ENCODE measurements around the gene TSPAN31. TPM values are rescaled to one million over a fixed set of nuclear protein-coding genes. Genes with fewer than 3 reads are reported as not detected.
A peak's percentile ranks its signal among the peaks of the same experiment; 100 is the strongest.

The TSPAN31 gene
- total and polyA plus RNA-seq, 8 donors = 10.1 to 46.8 (median 19.4) TPM

GRCh38 chr12:57758552-57759359 lies 13.9 kb downstream of the TSPAN31 start:
- TF ChIP-seq CTCF (IDR thresholded peaks at IDR 0.05) (no peak), POLR2AphosphoS5 (IDR thresholded peaks at IDR 0.05) (no peak), POLR2A (IDR thresholded peaks at IDR 0.05) (no peak), EP300 (IDR thresholded peaks at IDR 0.05) (no peak)
- intact Hi-C loops (cut with DNase I; ENCODE audit: low total_unique reads) = no loop called here
- Histone ChIP-seq H3K36me3 (peaks cover 7 to 20% (median 19%) of the 10 kb centered on the region in 4 donors), H3K4me1 (peaks cover 11 to 25% (median 23%) of the 10 kb centered on the region in 4 donors), H3K27me3 (peaks cover 0 to 33% (median 0%) of the 10 kb centered on the region in 3 donors), H3K9me3 (no peaks in the 10 kb centered on the region), H3K4me3 (no peak overlapping the region), H3K27ac (no peak overlapping the region)
- WGBS, 5 donors = 92 to 93% (median 93%) methylated on average over 21 to 25 of the region's 25 CpGs
- DNase-seq = no peak

- H3K27ac ChIP-seq = no peak overlapping the region
- 30 to 44% (median 33%) methylated on average over 3 of the region's 3 CpGs for WGBS, 5 donors
- TF ChIP-seq POLR2A (IDR thresholded peaks at IDR 0.05) (no peak), CTCF (IDR thresholded peaks at IDR 0.05) (peak in 3 of 7 experiments; percentile 11 to 42 (median 28))
- H3K9me3 ChIP-seq = no peaks in the 10 kb centered on the region
- H3K36me3 ChIP-seq = peaks cover 7 to 20% (median 19%) of the 10 kb centered on the region in 4 donors
- peaks cover 12 to 23% (median 21%) of the 10 kb centered on the region in 4 donors for H3K4me1 ChIP-seq
- intact Hi-C loops (cut with DNase I; ENCODE audit: low total_unique reads) = no loop called here
- DNase-seq = peak in 1 of 2 donors; percentile 71
- H3K27me3 ChIP-seq = peaks cover 0 to 40% (median 6%) of the 10 kb centered on the region in 3 donors
- no peak overlapping the region for H3K4me3 ChIP-seq
These were observed 14.6 kb downstream of the TSPAN31 start for GRCh38 chr12:57759360-57759980.

- no peak for TF ChIP-seq EP300 (IDR thresholded peaks at IDR 0.05)
- no peak for TF ChIP-seq POLR2AphosphoS5 (IDR thresholded peaks at IDR 0.05)
- TF ChIP-seq CTCF (IDR thresholded peaks at IDR 0.05) = no peak
- no peak for TF ChIP-seq POLR2A (IDR thresholded peaks at IDR 0.05)
These were observed 15.6 kb downstream of the TSPAN31 start for GRCh38 chr12:57760347-57760982.

GRCh38 chr12:57761391-57761998 lies 16.7 kb downstream of the TSPAN31 start:
- TF ChIP-seq CTCF (IDR thresholded peaks at IDR 0.05) (no peak), EP300 (IDR thresholded peaks at IDR 0.05) (no peak), POLR2A (IDR thresholded peaks at IDR 0.05) (no peak), POLR2AphosphoS5 (IDR thresholded peaks at IDR 0.05) (no peak)
- DNase-seq = no peak
- WGBS, 5 donors = 86 to 96% (median 94%) methylated on average over 4 of the region's 4 CpGs
- no peaks in the 10 kb centered on the region for H3K9me3 ChIP-seq
- H3K27me3 ChIP-seq = peaks cover 10 to 60% (median 27%) of the 10 kb centered on the region in 3 donors
- peaks cover 24 to 32% (median 29%) of the 10 kb centered on the region in 4 donors for H3K4me1 ChIP-seq
- no peak overlapping the region for H3K4me3 ChIP-seq
- H3K27ac ChIP-seq = no peak overlapping the region
- peaks cover 7 to 20% (median 19%) of the 10 kb centered on the region in 4 donors for H3K36me3 ChIP-seq
- intact Hi-C loops (cut with DNase I; ENCODE audit: low total_unique reads) = no loop called here

More at GRCh38 chr12:57760347-57760982, 15.6 kb downstream of the TSPAN31 start:
- peaks cover 7 to 20% (median 19%) of the 10 kb centered on the region in 4 donors for H3K36me3 ChIP-seq
- peaks cover 7 to 50% (median 16%) of the 10 kb centered on the region in 3 donors for H3K27me3 ChIP-seq
- H3K9me3 ChIP-seq = no peaks in the 10 kb centered on the region
- no peak overlapping the region for H3K4me3 ChIP-seq
- peaks cover 22 to 30% (median 27%) of the 10 kb centered on the region in 4 donors for H3K4me1 ChIP-seq
- 91 to 95% (median 94%) methylated on average over 3 of the region's 3 CpGs for WGBS, 5 donors
- no peak for DNase-seq
- intact Hi-C loops (cut with DNase I; ENCODE audit: low total_unique reads) = no loop called here
- H3K27ac ChIP-seq = no peak overlapping the region

Measured in stomach (tissue), 9 donors.